ENCODE results near the gene TMEM184B. TPM values are rescaled to one million over a fixed set of nuclear protein-coding genes. Genes with fewer than 3 reads are reported as not detected.

Gene TMEM184B
- total RNA-seq, 1 experiment from 2014 or later = 54.2 TPM

- no peaks in the 10 kb centered on the region for H3K4me1 ChIP-seq (ENCODE audit: control insufficient read depth, insufficient read depth, low read length)
- POLR2A ChIA-PET = interaction anchor here (0.7 kb wide), 1 partner anchor 28 kb away, joined by 3 read pairs; no protein-coding TSS in a partner anchor
- no TSS peak for BruUV-seq (replicated peaks)
- in situ Hi-C loops (cut with HindIII; ENCODE audit: low pct_unique_long_range_greater_than_20kb, low sequenced_read_pairs) (no loop called here), intact Hi-C loops (cut with micrococcal nuclease; ENCODE audit: unreplicated experiment) (no loop called here)
- TF ChIP-seq CTCF (IDR thresholded peaks at IDR 0.05) (no peak), TCF7L2 (IDR thresholded peaks at IDR 0.05; ENCODE audit: low read depth, low read length) (no peak)
- CTCF ChIA-PET = interaction anchor here (0.5 kb wide), 1 partner anchor 11 kb away, joined by 6 read pairs; the partner anchor contains the start of gene MAFF
- no peak overlapping the region for H3K27ac ChIP-seq (ENCODE audit: low read length)
- no peaks in the 10 kb centered on the region for H3K27me3 ChIP-seq (ENCODE audit: control insufficient read depth, insufficient read depth, low read length)
- H3K4me3 ChIP-seq (ENCODE audit: low read depth in 2 of 2, low read length in 2 of 2) = no peak overlapping the region
- H3K9me3 ChIP-seq (ENCODE audit: control insufficient read depth, insufficient read depth, low read depth, low read length) = no peaks in the 10 kb centered on the region
- no peaks in the 10 kb centered on the region for H3K36me3 ChIP-seq (ENCODE audit: control insufficient read depth, insufficient read depth, low read length)
- ATAC-seq (no peak), DNase-seq (ENCODE audit: low read depth, low spot score) (no peak)
Observed at GRCh38 chr22:38191055-38191454, 81.8 kb downstream of the TMEM184B start.

- ChIA-PET POLR2A (no interaction called here), CTCF (interaction anchor here (0.5 kb wide), 1 partner anchor 11 kb away, joined by 6 read pairs; the partner anchor contains the start of gene MAFF)
- no peaks in the 10 kb centered on the region for H3K27me3 ChIP-seq (ENCODE audit: control insufficient read depth, insufficient read depth, low read length)
- no peak for ATAC-seq
- H3K9me3 ChIP-seq (ENCODE audit: control insufficient read depth, insufficient read depth, low read depth, low read length) = no peaks in the 10 kb centered on the region
- no peaks in the 10 kb centered on the region for H3K36me3 ChIP-seq (ENCODE audit: control insufficient read depth, insufficient read depth, low read length)
- H3K4me1 ChIP-seq (ENCODE audit: control insufficient read depth, insufficient read depth, low read length) = no peaks in the 10 kb centered on the region
- H3K27ac ChIP-seq (ENCODE audit: low read length) = no peak overlapping the region
- intact Hi-C loops (cut with micrococcal nuclease; ENCODE audit: unreplicated experiment) (no loop called here), in situ Hi-C loops (cut with HindIII; ENCODE audit: low pct_unique_long_range_greater_than_20kb, low sequenced_read_pairs) (no loop called here)
- BruUV-seq (replicated peaks) = no TSS peak
- no peak for DNase-seq (ENCODE audit: low read depth, low spot score)
- no peak overlapping the region for H3K4me3 ChIP-seq (ENCODE audit: low read depth in 2 of 2, low read length in 2 of 2)
- TF ChIP-seq REST (IDR thresholded peaks at IDR 0.05; ENCODE audit: insufficient read depth in 1 of 2, low read depth in 2 of 2, low read length in 1 of 2) (no peak), SIN3A (IDR thresholded peaks at IDR 0.05; ENCODE audit: borderline replicate concordance, insufficient read depth, low read depth, low read length) (no peak), TCF7L2 (IDR thresholded peaks at IDR 0.05; ENCODE audit: low read depth, low read length) (no peak), CTCF (IDR thresholded peaks at IDR 0.05) (no peak), POLR2AphosphoS5 (IDR thresholded peaks at IDR 0.05; ENCODE audit: low read depth, low read length) (no peak)
Observed at GRCh38 chr22:38190581-38190980, 82.2 kb downstream of the TMEM184B start.

Data from Panc1 (cell line).